GM15510 (cell line): ENCODE data around the gene PRKCZ.

ENCODE experiments used
- POLR2A ChIP-seq: IDR thresholded peaks from 3 replicates; pipeline ENCODE4 v1.6.1; 2011; ENCODE audit warnings: borderline replicate concordance; ENCODE audit not compliant: insufficient read length; ENCODE audit errors: extremely low read depth

The PRKCZ gene

GRCh38 chr1:2049718-2050431 is at the start of gene PRKCZ:
PRKCZ (plus strand) TSS chr1:2050411; CDS start chr1:2050631, 220 bp downstream.
- TF ChIP-seq POLR2A, result no peak

DNA sequence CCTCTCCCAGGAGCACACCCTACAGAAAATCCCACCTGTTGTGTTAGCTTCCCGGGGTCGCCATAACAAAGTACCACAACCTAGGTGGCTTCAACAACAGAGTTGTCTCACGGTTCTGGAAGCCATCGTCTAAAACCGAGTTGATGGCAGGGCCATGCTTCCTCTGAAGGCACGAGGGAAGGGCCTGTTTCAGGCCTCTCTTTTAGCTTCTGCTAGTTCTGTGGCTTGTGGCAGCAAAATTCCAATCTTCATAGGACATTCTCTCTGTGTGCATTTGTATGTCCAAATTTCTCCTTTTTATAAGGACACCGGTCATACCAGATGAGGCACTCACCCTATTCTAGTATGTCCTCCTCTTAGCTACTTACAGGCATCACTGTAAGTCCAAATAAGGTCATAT is 49.8 kb upstream of the PRKCZ start:
- no peak for TF ChIP-seq POLR2A

GRCh38 chr1:2000850-2001249 is 49.4 kb upstream of the PRKCZ start:
- no peak for TF ChIP-seq POLR2A

GRCh38 chr1:2001773-2002411 is 48.3 kb upstream of the PRKCZ start:
- TF ChIP-seq POLR2A, result no peak

DNA sequence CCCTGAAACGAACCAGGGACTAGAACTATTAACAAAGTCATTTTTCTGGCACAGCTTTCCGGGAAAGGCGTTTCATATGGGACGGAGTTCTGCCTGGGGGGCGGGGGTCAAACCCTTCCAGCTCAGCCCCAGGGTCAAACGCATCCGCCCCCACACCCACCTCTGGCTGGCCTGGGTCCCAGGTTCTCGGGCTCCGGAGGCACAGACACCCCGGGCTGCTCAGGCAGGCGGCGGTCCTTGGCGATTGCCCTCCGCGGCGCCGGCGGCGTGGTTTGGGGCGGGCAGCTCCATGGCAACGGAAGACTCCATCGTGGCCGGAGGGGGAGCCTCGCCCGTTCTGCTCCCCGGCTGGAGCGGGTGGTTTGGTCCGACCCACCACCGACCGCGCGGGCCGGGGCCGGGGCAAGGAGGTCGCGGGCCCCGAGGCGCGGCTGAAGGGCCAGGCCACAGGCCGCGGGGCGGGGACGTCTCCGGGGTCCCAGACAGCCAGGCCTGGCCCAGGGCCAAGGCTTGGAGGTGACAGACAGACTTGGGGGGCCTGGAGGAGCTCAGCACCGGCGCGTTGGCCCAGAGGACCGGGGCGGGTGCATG is 46.6 kb upstream of the PRKCZ start, which contains the start of gene CFAP74:
Gene CFAP74 (minus strand): TSS at position 246 of the 591 bp plus-strand sequence. CDS start 12,830 bp downstream, outside the sequence.
- TF ChIP-seq POLR2A, result no peak

DNA sequence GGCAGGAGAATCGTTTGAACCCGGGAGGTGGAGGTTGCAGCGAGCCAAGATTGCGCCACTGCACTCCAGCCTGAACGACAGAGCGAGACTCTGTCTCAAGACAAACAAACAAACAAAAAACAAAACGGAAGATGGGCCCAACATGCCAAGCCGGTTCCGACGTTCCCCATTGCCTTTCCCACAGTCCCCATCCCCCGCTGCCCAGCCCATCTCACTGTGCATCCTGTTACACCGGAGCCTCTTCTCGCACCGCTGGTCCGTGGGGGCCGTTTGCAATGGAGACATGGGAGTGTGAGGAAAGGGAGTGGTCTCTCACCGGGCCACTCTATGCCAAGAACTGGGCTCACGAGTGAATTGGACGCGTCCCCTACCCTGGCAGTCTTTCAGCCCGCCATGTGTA is 45.4 kb upstream of the PRKCZ start:
- no peak for TF ChIP-seq POLR2A

DNA sequence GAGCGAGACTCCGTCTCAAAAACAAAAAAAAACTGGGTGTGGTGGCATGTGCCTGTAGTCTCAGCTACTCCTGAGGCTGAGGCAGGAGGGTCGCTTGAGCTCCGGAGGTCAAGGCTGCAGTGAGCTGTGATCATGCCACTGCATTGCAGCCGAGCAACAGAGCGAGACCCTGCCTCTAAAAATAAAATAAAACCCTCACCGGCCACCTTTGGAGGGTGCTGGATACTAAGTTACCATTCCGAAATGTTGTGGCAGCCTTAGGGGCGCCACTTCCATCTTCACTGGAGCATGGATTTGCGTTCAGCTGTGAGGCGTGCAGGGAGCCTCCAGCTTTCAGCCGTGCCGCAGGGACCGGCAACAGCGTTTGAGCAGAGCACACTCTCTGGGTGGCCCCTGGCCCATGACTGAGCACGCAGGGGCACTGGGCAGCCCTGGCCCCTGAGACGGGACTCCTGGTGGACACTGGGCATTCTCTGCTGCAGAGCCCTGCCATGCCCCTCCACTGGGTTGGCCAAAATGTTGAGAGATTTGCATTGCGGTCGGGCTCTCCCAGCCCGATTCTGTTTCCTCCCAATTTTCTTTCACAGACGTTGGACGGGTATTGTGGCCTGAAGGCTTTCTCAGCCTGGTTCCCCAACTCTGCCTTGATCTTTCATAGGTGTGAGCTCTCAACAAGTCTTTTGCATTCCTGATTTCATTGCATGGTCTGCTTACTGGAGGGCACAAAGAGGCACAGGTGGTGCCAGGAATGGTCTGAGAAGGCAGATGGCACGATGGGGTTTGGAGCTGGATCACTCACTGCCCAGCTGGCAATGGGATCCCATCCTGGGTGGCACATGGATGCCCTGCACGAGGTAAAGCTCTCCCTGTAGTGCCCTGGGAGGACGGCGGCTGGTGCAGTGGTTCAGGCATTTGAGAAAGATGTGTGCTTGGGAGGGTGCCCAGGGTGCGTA is 40.8 kb upstream of the PRKCZ start:
- no peak for TF ChIP-seq POLR2A

GRCh38 chr1:2014181-2014580 is 36.0 kb upstream of the PRKCZ start:
- TF ChIP-seq POLR2A, result no peak

DNA sequence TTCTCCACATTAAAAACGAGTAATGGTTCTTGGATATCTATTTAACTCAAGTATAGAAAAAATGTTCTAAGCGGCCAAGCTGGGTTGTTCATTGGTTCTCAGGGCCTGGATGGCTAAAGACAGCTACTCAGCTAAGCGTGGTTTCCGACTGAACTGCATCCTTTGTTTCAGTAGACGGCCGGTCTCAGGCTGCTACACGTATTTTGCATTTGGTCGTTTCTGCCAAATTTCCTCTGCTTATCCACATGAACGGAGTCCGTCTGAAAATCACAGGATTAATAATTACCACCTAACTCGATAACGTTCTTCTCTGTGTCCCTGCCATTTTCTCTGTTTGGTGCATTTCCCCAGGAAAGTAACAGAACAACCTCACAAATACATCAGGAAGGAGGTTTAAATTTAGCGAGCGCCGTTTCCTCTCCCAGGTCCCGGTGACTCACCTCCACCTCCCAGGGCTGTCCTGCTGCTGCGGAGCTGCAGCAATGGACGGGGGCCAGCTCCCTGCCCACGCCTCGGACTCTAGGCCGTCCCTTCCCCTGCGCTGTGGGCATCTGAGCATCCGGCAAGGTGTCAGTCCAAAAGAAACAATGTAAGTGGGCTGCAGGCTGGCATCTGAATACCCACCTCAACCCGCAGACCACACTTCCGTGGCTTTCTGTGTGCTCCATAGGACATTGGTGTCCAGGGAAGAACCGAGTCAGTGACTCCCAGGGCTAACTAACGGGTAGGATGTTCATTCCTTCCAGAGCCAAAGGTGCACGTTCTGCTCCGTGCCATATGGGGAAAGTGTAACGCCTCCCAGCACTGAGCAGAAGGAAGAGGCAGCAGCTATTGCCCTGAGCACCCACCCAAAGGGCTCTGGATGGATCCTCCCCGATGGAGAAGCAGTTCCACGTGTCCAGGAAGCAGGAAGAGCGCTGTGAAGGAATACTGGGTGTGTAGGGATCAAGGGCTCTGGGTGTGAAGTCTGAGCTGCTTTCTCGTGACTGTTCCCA is 35.2 kb upstream of the PRKCZ start:
- no peak for TF ChIP-seq POLR2A

GRCh38 chr1:2016123-2016522 is 34.1 kb upstream of the PRKCZ start:
- TF ChIP-seq POLR2A, result no peak

DNA sequence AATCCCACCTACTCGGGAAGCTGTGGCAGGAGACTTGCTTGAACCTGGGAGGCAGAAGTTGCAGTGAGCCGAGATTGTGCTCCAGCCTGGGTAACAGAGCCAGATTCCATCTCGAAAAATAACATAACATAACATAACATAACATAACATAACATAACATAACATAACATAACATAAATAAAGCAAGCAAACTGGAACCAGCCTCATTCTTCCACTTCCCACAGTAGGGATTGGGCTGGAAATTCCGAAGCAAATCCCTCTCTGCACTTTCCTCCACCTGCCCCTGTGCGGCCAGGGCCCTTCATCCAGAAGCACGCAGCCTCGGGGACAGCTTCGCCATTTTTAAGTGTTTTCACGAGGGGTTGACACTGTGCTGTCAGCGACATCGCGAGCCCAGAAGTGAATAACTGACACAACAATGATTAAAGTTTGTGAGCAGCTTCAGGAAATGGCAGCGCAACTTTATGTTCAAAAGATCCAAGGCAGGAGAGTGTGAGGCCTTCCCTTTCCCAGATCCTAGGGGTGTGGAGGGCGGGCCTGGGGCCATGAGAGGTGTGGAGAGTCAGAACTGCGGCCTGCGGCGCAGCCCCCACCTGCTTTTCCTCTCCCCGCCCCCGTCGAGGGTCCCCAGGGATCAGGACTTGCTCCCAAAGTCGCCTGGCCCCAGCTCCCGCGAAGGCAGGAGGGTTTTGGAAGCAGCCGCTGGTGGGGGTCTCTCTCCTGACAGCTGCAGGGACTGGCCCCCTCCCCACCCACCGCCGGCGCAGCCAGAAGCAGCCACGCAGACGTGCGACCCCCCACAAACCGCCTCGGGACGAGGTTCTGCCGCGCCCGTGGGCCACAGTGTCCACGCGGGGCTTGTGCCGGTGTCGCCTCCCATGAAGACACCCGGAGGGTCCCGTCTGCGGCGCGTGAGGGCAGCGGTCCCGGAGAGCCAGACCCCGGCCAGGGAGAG is 31.7 kb upstream of the PRKCZ start:
- TF ChIP-seq POLR2A, result no peak

DNA sequence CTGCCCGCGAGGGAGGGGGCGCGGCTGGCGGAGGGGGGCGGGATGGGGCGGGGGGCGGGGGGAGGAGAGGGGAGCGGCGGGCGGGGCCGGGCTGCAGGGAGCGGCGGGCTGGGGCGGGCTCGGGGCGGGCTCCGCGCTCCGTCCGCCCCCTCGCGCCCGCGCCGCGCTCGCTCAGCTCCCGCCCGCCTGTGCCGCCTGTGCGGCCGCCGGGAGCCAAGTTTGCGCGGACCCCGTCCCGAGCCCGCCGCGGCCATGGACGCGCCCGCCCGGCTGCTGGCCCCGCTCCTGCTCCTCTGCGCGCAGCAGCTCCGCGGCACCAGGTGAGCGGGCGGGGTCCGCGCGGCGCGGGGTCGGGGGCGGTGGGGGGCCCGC is 31.1 kb upstream of the PRKCZ start, which contains the start of gene GABRD:
Gene GABRD (plus strand): TSS at position 174 of the 372 bp plus-strand sequence. CDS start 79 bp downstream, at position 253.
- no peak for TF ChIP-seq POLR2A
